Measurements from ENCODE around the gene GPR155.

DNA sequence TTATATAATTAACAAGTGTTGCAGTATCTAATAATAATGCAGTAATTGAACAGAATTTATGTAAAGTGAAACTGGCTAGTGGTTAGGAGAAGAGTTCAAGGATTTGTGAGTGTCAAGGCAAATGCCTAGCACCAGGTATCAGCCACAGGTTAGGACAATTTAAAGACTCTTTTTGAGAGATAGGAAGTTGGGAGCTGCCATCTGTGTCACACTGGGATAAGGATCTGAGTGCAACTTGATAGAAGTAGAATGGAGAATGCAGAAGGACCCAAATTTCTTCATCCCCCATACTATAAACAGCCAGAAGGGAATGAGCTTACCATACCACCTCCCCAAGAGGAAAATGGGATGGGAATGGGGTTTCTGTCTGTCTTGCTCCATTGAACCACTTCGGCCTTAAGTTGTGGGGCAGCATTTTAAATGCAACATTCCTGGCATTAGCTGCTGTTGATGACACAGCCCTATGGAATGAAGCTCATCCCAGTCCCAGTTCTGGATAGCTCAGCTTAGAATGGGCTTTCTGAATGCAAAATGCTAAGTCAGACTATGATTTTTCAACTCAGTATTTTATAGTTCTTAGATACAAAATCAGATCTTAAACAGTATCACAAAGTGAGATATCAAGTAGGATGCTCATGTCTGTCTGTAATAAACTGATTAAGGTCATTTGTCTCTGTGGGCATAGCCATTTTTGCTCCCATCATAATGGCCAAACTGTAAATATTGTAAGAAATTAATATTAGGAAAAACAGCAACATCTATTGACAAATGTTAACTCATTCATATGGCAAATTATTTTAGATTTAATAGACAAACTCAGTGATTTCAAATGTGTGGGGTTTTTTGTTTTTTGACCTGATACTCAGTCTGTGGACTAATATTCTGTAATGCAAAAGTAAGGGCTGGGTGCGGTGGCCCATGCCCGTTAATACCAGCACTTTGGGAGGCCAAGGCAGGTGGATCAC lies 44.0 kb downstream of the GPR155 start:
- TF ChIP-seq, protein P1, sequence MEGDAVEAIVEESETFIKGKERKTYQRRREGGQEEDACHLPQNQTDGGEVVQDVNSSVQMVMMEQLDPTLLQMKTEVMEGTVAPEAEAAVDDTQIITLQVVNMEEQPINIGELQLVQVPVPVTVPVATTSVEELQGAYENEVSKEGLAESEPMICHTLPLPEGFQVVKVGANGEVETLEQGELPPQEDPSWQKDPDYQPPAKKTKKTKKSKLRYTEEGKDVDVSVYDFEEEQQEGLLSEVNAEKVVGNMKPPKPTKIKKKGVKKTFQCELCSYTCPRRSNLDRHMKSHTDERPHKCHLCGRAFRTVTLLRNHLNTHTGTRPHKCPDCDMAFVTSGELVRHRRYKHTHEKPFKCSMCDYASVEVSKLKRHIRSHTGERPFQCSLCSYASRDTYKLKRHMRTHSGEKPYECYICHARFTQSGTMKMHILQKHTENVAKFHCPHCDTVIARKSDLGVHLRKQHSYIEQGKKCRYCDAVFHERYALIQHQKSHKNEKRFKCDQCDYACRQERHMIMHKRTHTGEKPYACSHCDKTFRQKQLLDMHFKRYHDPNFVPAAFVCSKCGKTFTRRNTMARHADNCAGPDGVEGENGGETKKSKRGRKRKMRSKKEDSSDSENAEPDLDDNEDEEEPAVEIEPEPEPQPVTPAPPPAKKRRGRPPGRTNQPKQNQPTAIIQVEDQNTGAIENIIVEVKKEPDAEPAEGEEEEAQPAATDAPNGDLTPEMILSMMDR (IDR thresholded peaks at IDR 0.05; ENCODE audit: borderline replicate concordance, extremely low read depth, low read length, poor library complexity, severe bottlenecking): no peak
- TF ChIP-seq EZH2 (IDR thresholded peaks at IDR 0.05; ENCODE audit: borderline replicate concordance, low read depth, low read length, severe bottlenecking): no peak

Measured in DND-41 (cell line).